ENCODE measurements around the gene C18orf63.

DNA sequence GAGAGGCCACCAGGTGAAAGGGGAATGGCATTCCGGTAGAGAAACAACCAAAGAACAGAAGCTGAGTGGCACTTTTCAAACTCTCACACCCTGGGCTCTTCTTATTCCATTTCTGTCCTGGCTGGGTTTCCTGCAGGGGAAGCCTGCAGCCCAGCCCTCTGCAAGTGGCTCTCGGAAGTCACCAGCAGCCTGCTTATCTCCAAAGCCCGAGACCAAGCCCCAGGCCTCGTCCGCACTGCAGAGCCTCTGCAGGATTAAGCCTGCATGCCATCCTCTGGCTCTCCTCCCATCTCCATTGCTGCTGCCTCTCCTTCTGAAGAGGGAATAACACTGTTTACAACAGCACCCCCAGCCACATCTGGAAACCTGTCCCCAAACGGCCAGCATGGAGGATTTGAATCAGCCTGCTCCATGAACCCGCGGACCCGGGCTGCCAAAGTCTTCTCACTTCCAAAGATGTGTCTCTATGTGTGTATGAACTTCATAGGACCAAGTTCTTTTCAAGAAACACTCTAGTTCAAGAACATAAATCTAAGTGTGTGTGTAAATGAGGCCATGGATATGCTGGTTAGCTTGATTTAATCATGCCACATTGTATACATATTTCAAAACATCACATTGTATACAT is 87.3 kb downstream of the C18orf63 start:
- TF ChIP-seq EZH2 (IDR thresholded peaks at IDR 0.05) (no peak), FOXP2 (optimal IDR thresholded peaks at IDR 0.05; ENCODE audit: control extremely low read depth, extremely low read length, insufficient read depth) (no peak)

Measured in SK-N-MC (cell line).